GM18508 (cell line): Measurements from ENCODE around the gene SLCO4C1.
A peak's percentile ranks its signal among the peaks of the same experiment; 100 is the strongest.
"Not testable (repeated sequence)": the region's sequence is repeated elsewhere in the genome, so short reads cannot be mapped to it uniquely, and the experiment has no call there.

Experiments
- ATAC-seq: cut with Tn5 transposase; IDR thresholded peaks from one replicate; pipeline ENCODE4 v1.9.1; 2021; ENCODE audit warnings: moderate number of reproducible peaks; ENCODE audit not compliant: insufficient read depth, unreplicated experiment

Gene SLCO4C1, protein sequence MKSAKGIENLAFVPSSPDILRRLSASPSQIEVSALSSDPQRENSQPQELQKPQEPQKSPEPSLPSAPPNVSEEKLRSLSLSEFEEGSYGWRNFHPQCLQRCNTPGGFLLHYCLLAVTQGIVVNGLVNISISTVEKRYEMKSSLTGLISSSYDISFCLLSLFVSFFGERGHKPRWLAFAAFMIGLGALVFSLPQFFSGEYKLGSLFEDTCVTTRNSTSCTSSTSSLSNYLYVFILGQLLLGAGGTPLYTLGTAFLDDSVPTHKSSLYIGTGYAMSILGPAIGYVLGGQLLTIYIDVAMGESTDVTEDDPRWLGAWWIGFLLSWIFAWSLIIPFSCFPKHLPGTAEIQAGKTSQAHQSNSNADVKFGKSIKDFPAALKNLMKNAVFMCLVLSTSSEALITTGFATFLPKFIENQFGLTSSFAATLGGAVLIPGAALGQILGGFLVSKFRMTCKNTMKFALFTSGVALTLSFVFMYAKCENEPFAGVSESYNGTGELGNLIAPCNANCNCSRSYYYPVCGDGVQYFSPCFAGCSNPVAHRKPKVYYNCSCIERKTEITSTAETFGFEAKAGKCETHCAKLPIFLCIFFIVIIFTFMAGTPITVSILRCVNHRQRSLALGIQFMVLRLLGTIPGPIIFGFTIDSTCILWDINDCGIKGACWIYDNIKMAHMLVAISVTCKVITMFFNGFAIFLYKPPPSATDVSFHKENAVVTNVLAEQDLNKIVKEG

GRCh38 chr5:102296178-102296817 lies at the start of gene SLCO4C1:
Gene SLCO4C1, minus strand, starts transcription at chr5:102296284. Its CDS starts 22 bp downstream, at chr5:102296262.
- ATAC-seq: peak; percentile 89

DNA sequence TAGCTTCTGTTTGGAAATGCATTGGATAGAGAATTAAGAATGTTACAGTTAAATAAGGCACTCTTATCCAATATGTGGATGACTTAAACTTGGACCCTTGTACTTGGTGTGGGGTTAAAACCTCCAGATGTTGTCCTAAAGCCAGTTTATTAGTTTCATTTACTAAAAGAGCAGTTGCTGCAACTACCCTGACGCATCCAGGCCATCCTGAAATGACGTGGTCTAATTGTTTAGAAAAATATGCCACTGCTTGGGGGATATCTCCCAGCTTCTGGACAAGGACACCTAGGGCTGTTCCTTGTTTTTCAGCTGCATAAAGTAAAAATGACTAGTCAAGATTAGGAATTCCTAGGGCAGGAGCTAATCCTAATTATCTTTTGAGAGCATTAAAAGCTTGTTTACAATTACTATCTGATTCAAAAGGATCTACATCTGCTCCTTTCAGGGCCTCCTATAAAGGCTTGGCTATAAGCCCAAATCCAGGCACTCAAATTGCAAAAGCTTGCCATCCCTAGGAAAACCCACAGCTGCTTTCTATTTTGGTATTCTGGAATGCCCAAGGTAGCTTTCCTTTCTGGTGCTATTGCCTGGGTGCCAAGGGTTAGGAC lies 45.7 kb upstream of the SLCO4C1 start:
- ATAC-seq: no peak

DNA sequence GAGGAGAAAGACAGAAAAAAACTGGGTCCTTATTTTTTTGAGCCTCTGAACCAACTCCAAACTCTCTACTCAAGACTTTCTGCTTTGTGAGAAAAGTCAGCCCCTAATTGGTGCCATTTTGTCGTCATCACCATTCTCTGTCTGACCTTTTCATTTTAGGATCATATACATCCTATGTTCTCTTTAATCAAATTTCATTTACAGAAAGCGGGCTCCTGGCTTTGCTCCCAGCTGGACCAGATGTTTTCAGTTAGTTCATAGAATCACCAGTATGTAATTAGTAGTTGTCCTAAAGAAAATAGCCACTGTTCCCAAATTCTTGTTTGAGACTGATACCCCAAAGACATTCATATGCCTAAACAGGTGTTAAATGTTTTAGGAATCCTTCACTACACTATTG lies 28.6 kb upstream of the SLCO4C1 start:
- no peak for ATAC-seq

GRCh38 chr5:102318801-102319200 lies 22.7 kb upstream of the SLCO4C1 start:
- ATAC-seq: not testable (repeated sequence)

DNA sequence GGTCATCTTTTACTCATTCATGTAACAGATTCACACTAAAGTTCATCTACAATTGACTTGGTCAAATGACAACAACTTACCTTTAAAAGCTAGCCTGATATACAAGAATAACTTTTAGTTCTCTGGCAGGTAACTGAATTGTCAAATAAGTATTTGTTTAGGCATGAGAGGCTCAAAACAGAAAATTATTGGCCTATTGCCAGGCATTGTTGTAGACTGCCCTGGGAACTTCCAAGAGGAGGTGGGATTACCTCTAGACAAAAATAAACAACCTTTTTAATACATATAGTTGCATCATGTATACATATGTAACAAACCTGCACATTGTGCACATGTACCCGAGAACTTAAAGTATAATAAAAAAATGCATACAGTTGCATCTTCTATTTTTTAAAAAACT lies 18.2 kb upstream of the SLCO4C1 start:
- no peak for ATAC-seq

GRCh38 chr5:102313912-102314311 lies 17.8 kb upstream of the SLCO4C1 start:
- no peak for ATAC-seq

GRCh38 chr5:102312586-102313370 lies 16.7 kb upstream of the SLCO4C1 start:
- ATAC-seq: no peak

DNA sequence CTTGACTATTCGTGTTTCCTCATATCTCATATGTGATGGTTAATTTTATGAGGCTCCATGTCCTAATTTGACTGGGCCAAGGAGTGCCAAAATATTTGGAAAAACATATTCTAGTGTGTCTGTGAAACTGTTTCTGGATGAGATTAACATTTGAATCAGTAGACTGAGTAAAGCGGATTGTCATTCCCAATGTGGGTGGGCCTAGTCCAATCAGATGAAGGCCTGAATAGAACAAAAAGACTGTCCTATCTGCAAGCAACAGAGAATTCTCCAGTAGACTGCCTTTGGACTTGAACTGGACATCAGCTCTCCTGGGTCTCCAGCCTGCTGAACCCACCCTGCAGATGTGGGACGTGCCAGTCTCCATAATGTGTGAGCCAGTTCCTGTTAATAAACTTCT lies 13.5 kb upstream of the SLCO4C1 start:
- ATAC-seq: no peak

DNA sequence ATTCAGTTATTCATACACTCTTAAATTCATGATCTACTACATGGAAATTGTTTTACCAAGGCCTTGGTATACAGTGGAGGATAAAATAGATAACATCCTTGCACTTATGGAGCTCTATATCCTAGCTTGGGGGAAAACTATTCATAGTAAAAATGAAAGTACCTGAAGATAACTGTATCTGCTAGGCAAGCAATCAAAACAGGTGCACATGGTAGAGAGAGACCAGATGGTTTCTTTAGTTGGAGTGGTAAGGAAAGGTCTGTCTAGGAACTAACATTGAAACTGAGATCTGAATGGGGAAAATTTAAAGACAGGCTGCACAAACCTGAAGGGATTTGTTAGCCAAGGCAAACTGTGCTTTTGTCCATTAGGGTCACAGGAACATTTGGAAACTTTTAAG lies 11.1 kb upstream of the SLCO4C1 start:
- no peak for ATAC-seq

- no peak for ATAC-seq
Measured at GRCh38 chr5:102306121-102306520, 10.0 kb upstream of the SLCO4C1 start.

DNA sequence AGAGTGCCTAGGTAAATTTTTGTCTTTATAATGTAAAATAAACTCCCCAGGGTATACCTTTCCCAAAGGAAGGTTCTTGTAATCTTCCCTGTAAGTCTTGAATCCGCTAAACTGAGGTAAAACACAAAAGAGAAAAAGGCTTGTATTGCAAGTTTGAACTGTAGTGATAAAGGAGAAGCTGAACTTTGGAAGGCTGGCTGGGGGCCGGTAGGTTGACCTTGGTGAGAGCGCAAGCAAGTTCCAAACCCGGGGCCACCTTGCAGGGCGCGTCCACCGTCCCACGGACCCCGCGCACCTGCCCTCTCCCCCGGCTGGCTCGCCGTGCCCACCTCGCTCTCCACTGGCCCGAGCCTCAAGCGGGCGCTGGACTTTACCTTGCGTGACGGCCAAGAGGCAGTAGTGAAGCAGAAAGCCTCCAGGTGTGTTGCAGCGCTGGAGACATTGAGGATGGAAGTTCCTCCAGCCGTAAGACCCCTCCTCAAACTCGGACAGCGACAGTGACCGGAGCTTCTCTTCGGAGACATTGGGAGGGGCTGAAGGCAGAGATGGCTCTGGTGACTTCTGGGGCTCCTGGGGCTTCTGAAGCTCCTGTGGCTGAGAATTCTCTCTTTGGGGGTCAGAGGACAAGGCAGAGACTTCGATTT lies 428 bp downstream of the SLCO4C1 start:
- no peak for ATAC-seq

GRCh38 chr5:102294886-102295395 lies 1.1 kb downstream of the SLCO4C1 start:
- no peak for ATAC-seq

GRCh38 chr5:102290004-102290403 lies 6.1 kb downstream of the SLCO4C1 start:
- ATAC-seq: no peak

DNA sequence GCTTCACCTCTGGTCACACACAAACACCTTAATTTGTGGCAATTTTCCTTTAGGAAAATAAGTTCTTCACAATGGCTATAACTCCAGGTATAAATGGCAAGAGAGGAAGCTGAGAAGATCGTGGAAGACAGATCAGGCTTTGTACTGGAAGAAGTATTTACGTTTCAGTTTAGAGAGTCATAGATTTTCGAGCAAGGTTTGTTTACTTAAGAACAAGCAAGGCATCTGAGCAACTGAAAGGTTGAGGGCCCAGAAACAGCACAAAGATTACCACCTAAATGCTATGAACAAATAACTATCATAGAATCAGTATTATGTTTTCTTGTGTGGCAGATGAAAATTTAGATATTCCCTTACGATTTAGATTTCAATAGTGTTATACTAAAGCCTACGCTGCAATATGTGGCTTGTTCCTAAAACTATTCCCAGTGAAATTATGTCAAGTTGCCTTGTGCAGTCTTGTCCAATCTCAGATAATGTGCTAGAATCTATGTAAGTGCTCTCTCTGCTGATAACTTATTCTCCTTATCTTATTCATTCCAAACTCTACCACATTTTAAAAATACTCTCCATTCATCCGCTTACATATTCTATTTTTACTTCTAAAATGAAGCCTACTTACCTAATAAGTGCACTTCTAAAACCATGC lies 6.7 kb downstream of the SLCO4C1 start:
- no peak for ATAC-seq

GRCh38 chr5:102288630-102289029 lies 7.5 kb downstream of the SLCO4C1 start:
- ATAC-seq: no peak

GRCh38 chr5:102286476-102286875 lies 9.6 kb downstream of the SLCO4C1 start:
- ATAC-seq: no peak

GRCh38 chr5:102283102-102283797 lies 12.8 kb downstream of the SLCO4C1 start:
- ATAC-seq: peak; percentile 69

DNA sequence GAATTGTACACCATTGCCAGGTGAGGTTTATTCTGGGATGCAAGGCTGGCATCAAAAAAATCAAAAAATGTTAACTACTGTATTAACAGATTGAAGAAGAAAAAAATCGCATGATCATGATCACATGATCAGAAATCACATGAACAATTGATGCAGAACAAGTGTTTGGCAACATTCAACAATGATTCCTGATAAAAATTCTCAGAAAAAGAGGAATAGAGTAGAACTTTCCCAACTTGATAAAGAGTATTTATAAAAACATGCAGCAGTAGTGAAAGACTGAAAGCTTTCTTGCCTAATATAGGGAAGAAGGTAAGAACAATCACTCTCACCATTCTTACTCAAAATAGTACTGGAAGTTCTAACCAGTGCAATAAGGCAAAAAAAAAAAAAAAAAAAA lies 16.4 kb downstream of the SLCO4C1 start:
- ATAC-seq: no peak
